Stimulated activated CD8-positive, alpha-beta memory T cell treated with anti-CD3 and anti-CD28 coated beads, Interleukin-4, amount 100 ng/mL, for 48 hours (primary cell): ENCODE results near the gene RLN3.

Experiments used
- DNase-seq: peaks from one replicate; pipeline ENCODE4 v3.0.0-alpha.2; 2020

The RLN3 gene

DNA sequence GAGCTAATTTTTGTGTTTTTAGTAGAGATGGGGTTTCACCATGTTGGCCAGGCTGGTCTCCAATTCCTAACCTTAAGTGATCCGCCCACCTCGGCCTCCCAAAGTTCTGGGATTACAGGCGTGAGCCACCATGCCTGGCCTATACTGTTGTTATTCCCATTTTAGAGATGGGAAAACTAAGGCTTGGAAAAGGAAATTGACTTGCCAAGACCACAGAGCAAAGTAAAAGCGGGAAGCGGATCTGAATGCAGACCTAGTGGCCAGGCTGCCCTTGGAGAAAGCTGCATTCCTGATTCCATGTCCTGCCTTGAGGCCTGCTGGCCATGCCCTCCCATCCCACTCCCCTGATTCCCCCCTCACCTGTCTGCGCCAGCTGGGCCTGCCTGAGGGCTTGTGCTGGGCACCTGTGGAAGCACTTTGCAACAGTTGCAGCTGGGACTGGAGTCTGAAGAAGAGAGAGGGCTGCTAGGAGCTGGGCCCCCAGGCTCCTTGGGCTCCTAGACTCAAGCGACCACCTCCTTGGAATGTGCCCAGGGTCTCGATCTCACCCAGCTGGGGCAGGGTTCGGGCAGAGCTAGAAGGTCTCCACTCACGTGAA is 28.2 kb downstream of the RLN3 start:
- no peak for DNase-seq

- DNase-seq: no peak
Observed at GRCh38 chr19:14056741-14057356, 28.9 kb downstream of the RLN3 start.

DNA sequence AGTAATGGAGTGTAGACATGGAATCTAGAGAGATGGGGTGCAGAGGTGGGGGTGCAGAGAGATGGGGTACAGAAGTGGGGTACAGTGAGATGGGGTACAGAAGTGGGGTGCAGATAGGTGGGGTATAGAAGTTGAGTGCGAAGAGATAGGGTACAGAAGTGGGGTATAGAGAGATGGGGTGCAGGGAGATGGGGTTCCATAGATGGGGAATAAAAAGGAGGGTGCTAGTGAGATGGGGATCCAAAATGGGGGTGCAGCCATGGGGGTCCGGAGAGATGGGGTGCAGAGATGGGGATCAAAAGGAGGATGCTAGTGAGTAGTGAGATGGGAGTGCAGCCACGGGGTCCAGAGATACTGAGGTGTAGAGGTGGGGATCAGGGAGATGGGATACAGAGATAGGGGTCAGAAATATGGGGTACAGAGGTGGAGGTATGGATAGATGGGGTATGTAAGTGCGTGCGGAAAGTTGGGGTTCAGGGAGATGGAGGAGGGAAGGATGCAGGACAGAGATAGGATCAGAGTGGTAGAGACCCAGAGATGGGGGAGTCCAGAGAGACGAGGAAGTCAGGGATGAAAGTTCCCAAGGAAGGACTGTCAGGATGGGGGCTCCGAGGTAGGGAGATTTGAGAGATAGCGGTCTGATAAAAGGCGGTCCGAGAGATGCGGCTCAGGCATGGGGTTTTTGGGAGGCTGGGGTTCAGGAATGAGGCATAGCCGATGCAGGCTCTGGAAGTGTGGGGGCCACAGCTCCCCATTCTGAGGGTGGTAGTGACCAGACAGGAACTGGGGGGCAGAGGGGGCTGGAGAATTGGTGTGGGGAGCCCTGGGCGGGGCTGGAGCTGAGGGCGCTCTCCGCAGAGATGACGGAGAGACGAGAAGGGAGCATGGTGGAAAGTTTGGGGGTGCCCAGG is 30.5 kb downstream of the RLN3 start:
- no peak for DNase-seq

DNA sequence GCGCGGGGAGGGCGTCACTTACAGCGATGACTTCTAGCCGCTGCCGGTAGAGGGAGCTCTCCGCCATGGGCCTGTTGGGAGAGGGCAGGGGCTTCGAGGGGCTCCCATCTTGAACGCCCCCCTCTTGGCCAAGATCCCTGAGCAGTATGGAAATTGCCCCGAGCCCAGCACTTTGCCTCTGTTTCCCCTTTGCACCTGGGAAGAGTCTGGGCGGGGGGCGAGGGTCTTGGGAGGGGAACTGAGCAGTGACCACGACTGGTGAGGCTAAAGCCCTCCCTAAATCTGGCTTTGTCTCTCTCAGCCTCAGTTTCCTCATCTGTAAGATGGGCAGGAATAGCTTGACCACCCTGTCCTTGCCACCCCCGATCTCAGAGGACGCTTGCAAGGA is 31.1 kb downstream of the RLN3 start:
- peak; percentile 80 for DNase-seq

GRCh38 chr19:14059652-14060155 is 31.8 kb downstream of the RLN3 start:
- DNase-seq: no peak

GRCh38 chr19:14061081-14061749 is 33.3 kb downstream of the RLN3 start:
- DNase-seq: no peak

- DNase-seq: no peak
Observed at GRCh38 chr19:14061751-14062557, 34.0 kb downstream of the RLN3 start, which contains the start of gene PALM3. Gene PALM3 (minus strand): TSS chr19:14062076. CDS start chr19:14061980, 96 bp downstream.

DNA sequence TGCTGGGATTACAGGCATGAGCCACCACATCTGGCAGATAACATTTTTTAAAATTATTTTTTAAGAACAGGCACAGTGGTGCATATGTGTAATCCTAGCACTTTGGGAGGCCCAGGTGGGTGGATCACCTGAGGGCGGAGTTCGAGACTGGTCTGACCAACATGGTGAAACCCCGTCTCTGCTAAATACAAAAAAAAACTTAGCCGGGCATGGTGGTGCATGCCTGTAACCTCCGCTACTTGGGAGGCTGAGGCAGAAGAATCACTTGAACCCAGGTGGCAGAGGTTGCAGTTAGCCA is 34.6 kb downstream of the RLN3 start:
- DNase-seq: no peak

DNA sequence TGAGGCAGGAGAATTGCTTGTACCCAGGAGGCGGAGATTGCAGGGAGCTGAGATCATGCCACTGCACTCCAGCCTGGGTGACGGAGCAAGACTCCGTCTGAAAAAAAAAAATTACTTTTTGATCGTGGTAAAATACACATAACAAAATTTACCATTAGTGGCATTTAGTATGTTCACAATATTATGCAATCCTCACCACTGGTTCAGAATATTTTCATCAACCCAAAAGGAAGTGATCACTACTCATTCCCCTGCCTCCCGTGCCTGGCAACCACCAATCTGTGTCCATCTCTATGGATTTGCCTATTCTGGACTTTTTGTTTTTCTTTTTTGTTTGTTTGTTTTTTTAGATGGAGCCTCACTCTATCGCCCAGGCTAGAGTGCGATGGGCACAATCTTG is 35.2 kb downstream of the RLN3 start:
- DNase-seq: no peak

GRCh38 chr19:14066134-14066533 is 38.2 kb downstream of the RLN3 start:
- no peak for DNase-seq

DNA sequence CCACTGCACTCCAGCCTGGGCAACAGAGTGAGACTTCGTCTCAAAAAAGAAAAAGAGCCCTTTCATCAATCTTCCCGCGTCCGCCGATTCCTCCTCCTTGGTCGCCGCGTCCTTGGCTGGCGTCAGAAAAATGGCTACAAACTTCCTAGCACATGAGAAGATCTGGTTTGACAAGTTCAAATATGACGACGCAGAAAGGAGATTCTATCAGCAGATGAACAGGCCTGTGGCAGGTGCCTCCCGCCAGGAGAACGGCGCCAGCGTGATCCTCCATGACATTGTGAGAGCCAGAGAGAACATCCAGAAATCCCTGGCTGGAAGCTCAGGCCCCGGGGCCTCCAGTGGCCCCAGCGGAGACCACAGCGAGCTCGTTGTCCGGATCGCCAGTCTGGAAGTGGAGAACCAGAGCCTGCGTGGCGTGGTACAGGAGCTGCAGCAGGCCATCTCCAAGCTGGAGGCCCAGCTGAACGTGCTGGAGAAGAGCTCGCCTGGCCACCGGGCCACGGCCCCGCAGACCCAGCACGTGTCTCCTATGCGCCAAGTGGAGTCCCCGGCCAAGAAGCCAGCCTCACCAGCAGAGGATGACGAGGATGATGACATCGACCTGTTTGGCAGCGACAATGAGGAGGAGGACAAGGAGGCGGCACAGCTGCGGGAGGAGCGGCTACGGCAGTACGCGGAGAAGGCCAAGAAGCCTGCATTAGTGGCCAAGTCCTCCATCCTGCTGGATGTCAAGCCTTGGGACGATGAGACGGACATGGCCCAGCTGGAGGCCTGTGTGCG is 42.5 kb downstream of the RLN3 start:
- no peak for DNase-seq

GRCh38 chr19:14072535-14073260 is 44.8 kb downstream of the RLN3 start, which contains the start of gene MISP3:
Gene MISP3 (plus strand): TSS chr19:14072786. CDS start chr19:14073310, 524 bp downstream.
- DNase-seq: peak; percentile 71

DNA sequence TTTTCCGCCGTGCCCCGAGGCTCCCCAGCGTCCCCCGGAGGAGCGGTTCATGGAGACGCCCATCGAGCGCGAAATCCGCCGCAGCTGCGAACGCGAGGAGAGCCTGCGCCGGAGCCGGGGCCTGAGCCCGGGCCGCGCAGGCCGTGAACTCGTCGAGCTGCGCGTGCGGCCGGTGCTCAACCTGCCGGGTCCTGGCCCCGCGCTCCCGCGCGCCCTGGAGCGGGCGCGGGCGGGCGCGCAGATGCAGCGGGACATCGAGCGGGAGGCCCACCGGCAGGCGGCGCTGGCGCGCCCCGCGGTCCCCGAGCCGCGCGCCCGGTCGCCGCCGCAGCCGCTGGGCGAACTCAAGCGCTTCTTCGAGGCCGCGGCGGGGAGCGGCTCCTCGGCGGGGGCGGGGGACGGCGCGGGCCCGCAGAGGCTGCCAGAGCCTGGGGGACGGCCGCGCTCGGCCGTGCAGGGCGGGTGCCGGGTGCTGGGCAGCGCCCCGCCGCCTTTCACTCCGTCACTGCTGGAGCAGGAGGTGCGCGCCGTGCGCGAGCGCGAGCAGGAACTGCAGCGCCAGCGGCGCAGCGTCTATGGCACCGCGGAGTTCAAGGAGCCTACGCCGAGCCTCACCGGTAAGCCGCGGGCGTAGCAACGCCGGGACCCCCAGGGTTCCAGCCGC is 45.4 kb downstream of the RLN3 start:
- DNase-seq: peak; percentile 80

- DNase-seq: peak; percentile 66
Observed at GRCh38 chr19:14073925-14074838, 46.2 kb downstream of the RLN3 start.

DNA sequence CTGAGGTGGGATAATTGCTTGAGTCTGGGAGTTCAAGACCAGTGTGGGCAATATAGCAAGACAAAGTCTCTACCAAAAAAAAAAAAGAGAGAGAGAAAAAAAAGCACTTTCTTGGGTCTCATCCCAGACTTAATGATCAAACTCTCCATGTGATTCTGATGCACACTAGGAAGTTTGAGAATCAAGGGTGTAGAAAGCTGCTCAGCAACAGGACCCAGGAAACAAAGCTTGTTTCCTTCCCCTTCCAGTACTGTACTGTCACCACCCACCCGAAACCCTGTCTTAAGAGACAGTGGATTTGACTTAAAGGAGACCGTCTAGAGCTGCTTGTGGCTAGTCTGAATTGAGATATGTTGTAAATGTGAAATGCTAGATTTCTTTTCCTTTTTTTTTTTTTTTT is 50.5 kb downstream of the RLN3 start:
- no peak for DNase-seq
